Gastrocnemius medialis (tissue), 4 donors: ENCODE results near the gene CIAPIN1. TPM values are rescaled to one million over a fixed set of nuclear protein-coding genes. Genes with fewer than 3 reads are reported as not detected.

Source experiments
- ATAC-seq, 2 donors: fragments of 150-250 bp; one replicate each; pipeline ENCODE4 v1.9.1; 2016
- DNase-seq, 2 donors: peaks; one replicate each; pipeline ENCODE4 v3.0.0-alpha.2; 2019
- H3K27ac ChIP-seq, 4 donors: fragments of 200-600 bp; sonication (generic); 1 replicate in 1 of 4; 2 replicates in 3 of 4; pipeline ENCODE4 v1.5.1; 2016 to 2018; ENCODE audit warnings: mild to moderate bottlenecking in 2 of 4, moderate library complexity in 1 of 4
- H3K27me3 ChIP-seq, 3 donors: fragments of 200-600 bp; sonication (generic) in 2 of 3; 1 replicate in 1 of 3; 2 replicates in 2 of 3; pipeline versions ENCODE4 v1.5.1 to v1.6.0; 2016 to 2019; ENCODE audit warnings: mild to moderate bottlenecking in 1 of 3, moderate library complexity in 1 of 3
- H3K36me3 ChIP-seq, 2 donors: fragments of 200-600 bp; sonication (generic) in 1 of 2; one replicate each; pipeline ENCODE4 v1.5.1; 2017 to 2018
- H3K4me1 ChIP-seq, 2 donors: fragments of 200-600 bp; sonication (generic) in 1 of 2; one replicate each; pipeline ENCODE4 v1.5.1; 2016 to 2017; ENCODE audit warnings: mild to moderate bottlenecking in 2 of 2
- H3K4me3 ChIP-seq, 4 donors: fragments of 200-600 bp; sonication (generic) in 3 of 4; 1 replicate in 1 of 4; 2 replicates in 3 of 4; pipeline ENCODE4 v1.5.1; 2016 to 2019; ENCODE audit warnings: mild to moderate bottlenecking in 2 of 4
- H3K9me3 ChIP-seq, 3 donors: fragments of 200-600 bp; sonication (generic) in 2 of 3; 1 replicate in 1 of 3; 2 replicates in 2 of 3; pipeline ENCODE4 v1.5.1; 2016 to 2019
- POLR2A ChIP-seq, 2 donors: fragments of 450-650 bp; IDR thresholded peaks; one replicate each; pipeline ENCODE4 v1.6.1; 2017; ENCODE audit warnings: antibody characterized with exemption in 2 of 2, mild to moderate bottlenecking in 2 of 2, moderate library complexity in 2 of 2
- in situ Hi-C, 4 donors: fragments of 200-750 bp; cut with MboI; loops; one replicate each; pipeline versions ENCODE4 v1.15.0 to v1.8.0; 2017; ENCODE audit warnings: low sequenced_read_pairs in 4 of 4
- intact Hi-C: fragments of 100-400 bp; cut with DNase I; formaldehyde crosslinking; loops from one replicate; pipeline ENCODE4 v1.15.1; 2023; ENCODE audit warnings: low total_unique reads
- total RNA-seq, 4 donors: library from RNA; depleted of rRNA; stranded (reverse); fragments of >200 nt; gene quantifications; one replicate each; pipeline versions ENCODE4 v1.1.0 to v1.2.3, GENCODE V29; 2016
- TF ChIP-seq, protein P1 (sequence below), 5 experiments: fragments of 450-650 bp in 3 of 5; fragments of 200-600 bp in 2 of 5; sonication (generic) in 2 of 5; IDR thresholded peaks in 4 of 5; conservative IDR thresholded peaks in 1 of 5; 1 replicate in 4 of 5; 2 replicates in 1 of 5; pipeline ENCODE4 v1.5.1; 2016 to 2019; ENCODE audit warnings: antibody characterized with exemption in 5 of 5, mild to moderate bottlenecking in 3 of 5, moderate library complexity in 3 of 5

CIAPIN1 gene
- 10 to 100 TPM; 31.0 to 38.8 (median 37.9) TPM for total RNA-seq

DNA sequence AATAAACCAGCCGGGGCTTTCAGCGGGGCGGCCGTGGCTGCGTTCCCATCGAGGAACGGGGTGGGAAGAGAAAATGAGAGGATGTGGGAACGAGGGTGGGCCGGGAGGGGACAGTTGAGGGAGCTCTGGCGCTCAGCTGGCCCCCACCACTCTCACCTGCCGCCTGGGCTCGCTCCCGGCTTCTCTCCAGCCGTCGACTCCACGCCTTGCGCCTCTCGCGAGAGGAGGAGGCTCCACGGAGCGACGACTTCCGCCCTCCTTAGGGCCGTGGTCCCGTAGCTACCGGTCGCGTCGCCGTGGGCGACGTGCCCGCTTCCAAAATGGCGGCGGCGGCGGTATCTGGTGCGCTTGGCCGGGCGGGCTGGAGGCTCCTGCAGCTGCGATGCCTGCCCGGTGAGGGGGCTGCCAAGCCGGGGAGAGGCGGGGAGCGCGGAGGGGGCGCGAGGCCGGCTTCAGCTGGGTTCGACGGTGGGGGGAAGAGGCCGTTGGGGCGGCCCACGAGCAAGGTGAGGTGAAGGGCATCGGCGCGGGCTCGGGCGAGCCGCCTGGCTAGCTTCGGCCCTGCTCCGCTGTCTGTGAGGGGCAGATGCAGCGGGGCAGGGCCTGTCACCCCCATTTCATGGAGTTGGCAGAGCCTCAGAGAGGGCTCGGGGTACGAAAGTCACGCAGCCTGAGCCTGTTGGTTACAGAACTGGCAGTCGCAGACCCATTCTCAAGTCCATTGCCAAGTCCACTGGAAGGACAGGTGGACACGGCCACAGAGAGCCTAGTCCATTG lies at the start of gene CIAPIN1, which contains the start of gene COQ9:
Gene CIAPIN1 (minus strand): TSS at position 200 of the 777 bp plus-strand sequence. CDS start 6,457 bp downstream, outside the sequence.
Gene COQ9 (plus strand): TSS at position 294 of the 777 bp plus-strand sequence. CDS start 27 bp downstream, at position 321.
- no peaks in the 10 kb centered on the region for H3K27me3 ChIP-seq
- intact Hi-C loops (loop anchor here (1.0 to 5.0 kb wide), 6 partner anchors 15 to 553 kb away; partner anchors contain the start of genes KATNB1, POLR2C, PSME3IP1 and RSPRY1), in situ Hi-C loops (loop anchor here in 1 of 4 donors (25.0 kb wide), 1 partner anchor 290 kb away; the partner anchor contains the start of gene KATNB1)
- peaks cover 0 to 15% of the 10 kb centered on the region in 2 donors for H3K36me3 ChIP-seq
- peak within 1 kb of the TSS; percentile 82 to 97 (median 95) for H3K4me3 ChIP-seq
- ATAC-seq (peak; percentile 92 to 97), DNase-seq (peak; percentile 89 to 94)
- H3K9me3 ChIP-seq: no peaks in the 10 kb centered on the region
- H3K4me1 ChIP-seq: peaks cover 32 to 38% of the 10 kb centered on the region in 2 donors
- TF ChIP-seq, protein P1, sequence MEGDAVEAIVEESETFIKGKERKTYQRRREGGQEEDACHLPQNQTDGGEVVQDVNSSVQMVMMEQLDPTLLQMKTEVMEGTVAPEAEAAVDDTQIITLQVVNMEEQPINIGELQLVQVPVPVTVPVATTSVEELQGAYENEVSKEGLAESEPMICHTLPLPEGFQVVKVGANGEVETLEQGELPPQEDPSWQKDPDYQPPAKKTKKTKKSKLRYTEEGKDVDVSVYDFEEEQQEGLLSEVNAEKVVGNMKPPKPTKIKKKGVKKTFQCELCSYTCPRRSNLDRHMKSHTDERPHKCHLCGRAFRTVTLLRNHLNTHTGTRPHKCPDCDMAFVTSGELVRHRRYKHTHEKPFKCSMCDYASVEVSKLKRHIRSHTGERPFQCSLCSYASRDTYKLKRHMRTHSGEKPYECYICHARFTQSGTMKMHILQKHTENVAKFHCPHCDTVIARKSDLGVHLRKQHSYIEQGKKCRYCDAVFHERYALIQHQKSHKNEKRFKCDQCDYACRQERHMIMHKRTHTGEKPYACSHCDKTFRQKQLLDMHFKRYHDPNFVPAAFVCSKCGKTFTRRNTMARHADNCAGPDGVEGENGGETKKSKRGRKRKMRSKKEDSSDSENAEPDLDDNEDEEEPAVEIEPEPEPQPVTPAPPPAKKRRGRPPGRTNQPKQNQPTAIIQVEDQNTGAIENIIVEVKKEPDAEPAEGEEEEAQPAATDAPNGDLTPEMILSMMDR (IDR thresholded peaks at IDR 0.05 in 4 of 5, conservative IDR thresholded peaks at IDR 0.05 in 1 of 5): no peak
- peak; percentile 95 to 97 for TF ChIP-seq POLR2A (IDR thresholded peaks at IDR 0.05)
- peak within 1 kb of the TSS; percentile 98 to 99 (median 98) for H3K27ac ChIP-seq

DNA sequence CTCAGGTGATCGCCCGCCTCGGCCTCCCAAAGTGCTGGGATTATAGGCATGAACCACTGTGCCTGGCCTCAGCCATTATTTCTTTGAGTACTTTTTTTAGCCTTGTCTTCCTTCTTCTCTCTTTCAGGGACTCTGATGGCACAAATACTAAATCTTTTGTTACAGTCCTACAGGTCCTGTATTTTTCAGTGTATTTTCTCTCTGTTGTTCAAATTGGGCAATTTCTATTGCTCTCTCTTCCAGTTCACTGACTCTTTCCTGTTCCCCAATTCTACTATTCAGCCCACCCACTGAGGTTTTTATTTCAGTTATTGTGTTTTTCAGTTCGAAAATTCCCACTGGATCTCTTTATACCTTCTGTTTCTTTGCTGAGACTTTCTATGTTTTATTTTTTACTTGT lies 46.6 kb upstream of the CIAPIN1 start:
- intact Hi-C loops (no loop called here), in situ Hi-C loops (no loop called here)
- no peaks in the 10 kb centered on the region for H3K36me3 ChIP-seq
- no peak overlapping the region for H3K4me3 ChIP-seq
- no peak for TF ChIP-seq POLR2A (IDR thresholded peaks at IDR 0.05)
- TF ChIP-seq, protein P1 (IDR thresholded peaks at IDR 0.05 in 4 of 5, conservative IDR thresholded peaks at IDR 0.05 in 1 of 5): no peak
- ATAC-seq (no peak), DNase-seq (no peak)
- H3K4me1 ChIP-seq: no peaks in the 10 kb centered on the region
- H3K27ac ChIP-seq: no peak overlapping the region
- no peaks in the 10 kb centered on the region for H3K9me3 ChIP-seq
- no peaks in the 10 kb centered on the region for H3K27me3 ChIP-seq

DNA sequence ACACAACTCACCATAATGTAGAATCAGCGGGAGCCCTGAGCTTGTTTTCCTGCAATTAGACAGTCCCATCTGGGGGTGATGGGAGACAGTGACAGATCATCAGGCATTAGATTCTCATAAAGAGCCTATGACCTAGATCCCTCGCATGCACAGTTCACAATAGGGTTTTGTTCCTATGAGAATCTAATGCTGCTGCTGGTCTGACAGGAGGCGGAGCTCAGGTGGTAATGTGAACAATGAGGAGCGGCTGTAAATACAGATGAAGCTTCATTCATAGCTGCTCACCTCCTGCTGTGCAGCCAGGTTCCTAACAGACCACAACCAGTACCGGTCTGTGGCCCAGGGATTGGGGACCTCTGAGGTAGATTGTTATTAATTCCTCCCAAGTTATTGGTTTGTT lies 42.0 kb upstream of the CIAPIN1 start:
- no peak for ATAC-seq
- in situ Hi-C loops: no loop called here

DNA sequence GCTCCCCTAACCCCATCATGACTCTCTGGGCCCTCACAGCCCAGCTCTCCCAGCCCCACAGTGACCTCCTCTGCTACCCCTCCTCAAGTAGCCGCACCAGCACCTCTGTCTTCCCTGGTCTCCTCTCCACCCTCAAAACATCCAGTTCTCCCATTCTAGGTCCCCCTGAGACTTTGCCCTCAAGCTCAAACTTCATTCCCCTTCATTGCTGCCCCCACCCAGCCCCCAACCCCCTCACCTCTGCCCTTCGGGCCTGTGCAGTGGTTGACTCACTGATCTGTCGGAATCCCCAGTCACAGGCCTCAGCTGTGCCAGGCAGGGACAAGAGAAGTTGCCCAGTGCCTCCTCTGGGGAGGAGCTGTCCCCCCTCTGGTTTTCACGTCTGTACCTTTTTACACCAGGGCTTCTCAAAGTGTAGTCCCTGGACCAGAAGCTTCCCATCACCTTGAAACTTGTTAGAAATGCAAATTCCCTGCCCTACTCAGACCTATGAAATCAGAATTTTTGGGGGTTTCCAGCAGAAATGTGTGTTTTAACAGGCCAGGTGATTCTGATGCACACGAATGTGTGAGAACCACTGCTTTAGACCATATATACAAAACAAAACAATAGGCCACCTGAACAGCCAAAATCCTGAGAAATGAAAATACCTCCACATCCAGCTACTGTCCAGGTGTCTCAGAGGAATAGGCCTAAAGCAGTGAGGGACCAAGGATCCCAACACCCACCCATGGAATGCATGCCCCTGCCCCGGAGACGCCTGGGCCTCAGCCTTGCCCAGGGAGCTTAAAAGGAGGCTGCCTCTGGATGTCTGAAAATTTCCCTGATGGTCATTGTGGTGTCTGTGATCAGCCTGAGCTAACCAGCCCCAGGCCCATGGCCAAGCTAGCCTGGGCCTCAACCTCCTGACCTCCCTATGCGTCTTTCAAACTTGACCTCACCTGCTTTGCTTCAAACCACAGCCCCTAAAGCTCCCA lies 40.0 kb upstream of the CIAPIN1 start:
- Histone ChIP-seq H3K9me3 (no peaks in the 10 kb centered on the region), H3K36me3 (no peaks in the 10 kb centered on the region), H3K27ac (peak overlapping the region in 2 of 4 donors; percentile 21 to 32), H3K4me1 (peaks cover 5 to 11% of the 10 kb centered on the region in 2 donors), H3K27me3 (no peaks in the 10 kb centered on the region), H3K4me3 (peak overlapping the region; percentile 45 to 61 (median 56))
- TF ChIP-seq, protein P1 (IDR thresholded peaks at IDR 0.05 in 4 of 5, conservative IDR thresholded peaks at IDR 0.05 in 1 of 5): no peak
- TF ChIP-seq POLR2A (IDR thresholded peaks at IDR 0.05): no peak
- in situ Hi-C loops (no loop called here), intact Hi-C loops (loop anchor here (1.0 kb wide), 1 partner anchor 49 kb away; the partner anchor contains the start of gene CCDC102A)
- DNase-seq (no peak), ATAC-seq (no peak)

More for the DNA sequence above, 42.0 kb upstream of the CIAPIN1 start:
- intact Hi-C loops: no loop called here
- H3K4me3 ChIP-seq: no peak overlapping the region
- H3K27ac ChIP-seq: no peak overlapping the region
- peaks cover 5 to 11% of the 10 kb centered on the region in 2 donors for H3K4me1 ChIP-seq
- H3K9me3 ChIP-seq: no peaks in the 10 kb centered on the region
- H3K27me3 ChIP-seq: no peaks in the 10 kb centered on the region
- TF ChIP-seq POLR2A (IDR thresholded peaks at IDR 0.05): no peak
- no peak for DNase-seq
- no peaks in the 10 kb centered on the region for H3K36me3 ChIP-seq
